ENCODE measurements around the gene FARS2. TPM values are rescaled to one million over a fixed set of nuclear protein-coding genes. Genes with fewer than 3 reads are reported as not detected.

The FARS2 gene
- total and polyA plus RNA-seq, 2 donors (not counting 3 experiments of a cell fraction or from before 2014, with no cell fraction given): 20.2 to 20.5 TPM

DNA sequence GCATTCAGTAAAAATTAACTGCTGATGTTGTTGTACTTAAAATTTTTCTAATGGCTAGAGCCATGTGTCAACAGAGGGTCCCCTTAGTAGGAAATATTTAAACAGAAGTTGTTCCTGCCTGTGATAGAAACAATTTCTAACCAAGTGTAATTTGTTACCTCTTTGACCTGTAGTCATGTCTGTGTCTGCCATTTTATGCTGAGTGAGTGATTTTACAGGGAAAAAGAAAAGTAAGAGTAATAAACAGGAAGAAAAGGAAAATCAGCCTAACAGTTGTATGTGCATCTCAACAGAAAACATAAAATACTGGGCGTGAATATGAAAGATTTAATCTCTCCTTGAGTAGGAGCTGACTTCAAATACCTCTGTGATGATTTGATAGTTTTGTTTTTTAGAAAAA, 172.0 kb downstream of the FARS2 start:
- Histone ChIP-seq H3K36me3 (ENCODE audit: control insufficient read depth in 2 of 2, extremely low read depth in 1 of 2, insufficient read depth in 2 of 2, low read length in 2 of 2) (no peaks in the 10 kb centered on the region), H3K79me2 (ENCODE audit: control insufficient read depth, insufficient read depth, low read length) (no peaks in the 10 kb centered on the region), H3K4me1 (ENCODE audit: control insufficient read depth, extremely low read depth, insufficient read depth, low read length) (no peaks in the 10 kb centered on the region), H2AFZ (ENCODE audit: low read depth, low read length) (no peak overlapping the region), H3K27me3 (ENCODE audit: control insufficient read depth in 2 of 2, insufficient read depth in 2 of 2, low read length in 2 of 2) (no peaks in the 10 kb centered on the region), H3K4me3 (replicated peaks in 1 of 3; ENCODE audit: insufficient read depth in 1 of 3, low read depth in 1 of 3, low read length in 3 of 3) (no peak overlapping the region), H3K9ac (replicated peaks; ENCODE audit: extremely low read depth, insufficient read depth, low read length) (no peak overlapping the region), H4K20me1 (replicated peaks; ENCODE audit: control insufficient read depth, extremely low read depth, insufficient read depth, low read length) (no peaks in the 10 kb centered on the region), H3K9me1 (replicated peaks; ENCODE audit: control insufficient read depth, extremely low read depth, insufficient read depth, low read length) (no peaks in the 10 kb centered on the region), H3K27ac (ENCODE audit: insufficient read depth, low read depth, low read length) (no peak overlapping the region), H3K9me3 (replicated peaks; ENCODE audit: control insufficient read depth, insufficient read depth, low read length) (no peaks in the 10 kb centered on the region), H3K4me2 (ENCODE audit: insufficient read depth, low read length) (no peak overlapping the region)
- POLR2A ChIA-PET: no interaction called here
- DNase-seq (ENCODE audit: low read depth, low spot score): no peak
- intact Hi-C loops (cut with micrococcal nuclease) (no loop called here), dilution Hi-C loops (cut with MboI; ENCODE audit: extremely low pct_ligation_motif_present, low sequenced_read_pairs) (no loop called here)
- BruUV-seq (replicated peaks): no TSS peak
- CTCF ChIA-PET: interaction anchor here (1.3 to 1.7 kb wide), 2 partner anchors 38 to 1114 kb away, joined by 3 read pairs; no protein-coding TSS in a partner anchor
- no peak for TF ChIP-seq MYC (IDR thresholded peaks at IDR 0.05; ENCODE audit: low read depth, low read length)
- no peak for TF ChIP-seq JUN (IDR thresholded peaks at IDR 0.05; ENCODE audit: borderline replicate concordance, insufficient read depth, insufficient read length, low read depth)
- TF ChIP-seq MAX (IDR thresholded peaks at IDR 0.05; ENCODE audit: insufficient read depth, insufficient read length): no peak
- TF ChIP-seq CTCF (IDR thresholded peaks at IDR 0.05; ENCODE audit: extremely low read depth in 1 of 2, insufficient read depth in 1 of 2, low read depth in 1 of 2, low read length in 2 of 2): no peak
- no peak for TF ChIP-seq POLR2A (IDR thresholded peaks at IDR 0.05; ENCODE audit: low read depth, low read length)
- no peak for TF ChIP-seq GATA2 (IDR thresholded peaks at IDR 0.05; ENCODE audit: insufficient read depth, insufficient read length, low read depth, low read length)
- TF ChIP-seq POLR2AphosphoS5 (IDR thresholded peaks at IDR 0.05; ENCODE audit: insufficient read depth, low read depth, low read length): no peak
- no peak for TF ChIP-seq EZH2 (IDR thresholded peaks at IDR 0.05; ENCODE audit: borderline replicate concordance, low read depth, low read length, severe bottlenecking)
- FAIRE-seq: no peak
